Measurements from ENCODE around the gene SELENOW.
"Not testable (repeated sequence)": the region's sequence is repeated elsewhere in the genome, so short reads cannot be mapped to it uniquely, and the experiment has no call there.

The SELENOW gene

DNA sequence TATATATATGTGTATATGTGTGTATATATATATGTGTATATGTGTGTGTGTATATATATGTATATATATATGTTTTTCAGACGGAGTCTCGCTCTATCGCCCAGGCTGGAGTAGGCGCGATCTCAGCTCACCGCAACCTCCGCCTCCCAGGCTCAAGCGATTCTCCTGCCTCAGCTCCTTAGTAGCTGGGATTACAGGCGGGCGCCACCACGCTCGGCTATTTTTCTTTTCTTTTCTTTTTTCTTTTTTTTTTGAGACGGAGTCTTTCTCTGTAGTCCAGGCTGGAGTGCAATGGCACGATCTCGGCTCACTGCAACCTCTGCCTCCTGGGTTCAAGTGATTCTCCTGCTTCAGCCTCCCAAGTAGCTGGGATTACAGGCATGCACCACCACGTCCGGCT is 32.4 kb upstream of the SELENOW start:
- H3K9me3 ChIP-seq (ENCODE audit: low read length); H3K27ac ChIP-seq (ENCODE audit: low read depth, low read length); H3K9ac ChIP-seq (ENCODE audit: low read length); H3K27me3 ChIP-seq (ENCODE audit: control insufficient read depth in 1 of 2, insufficient read depth in 2 of 2, low read length in 2 of 2): not testable (repeated sequence)
- peak overlapping the region in 1 of 2 donors; percentile 9 for H3K4me3 ChIP-seq (ENCODE audit: low read depth in 1 of 2, low read length in 2 of 2)
- peaks cover 35% of the 10 kb centered on the region for H3K36me3 ChIP-seq (ENCODE audit: insufficient read depth, low read length)
- peaks cover 29% of the 10 kb centered on the region for H3K4me1 ChIP-seq (ENCODE audit: insufficient read depth, low read length)

DNA sequence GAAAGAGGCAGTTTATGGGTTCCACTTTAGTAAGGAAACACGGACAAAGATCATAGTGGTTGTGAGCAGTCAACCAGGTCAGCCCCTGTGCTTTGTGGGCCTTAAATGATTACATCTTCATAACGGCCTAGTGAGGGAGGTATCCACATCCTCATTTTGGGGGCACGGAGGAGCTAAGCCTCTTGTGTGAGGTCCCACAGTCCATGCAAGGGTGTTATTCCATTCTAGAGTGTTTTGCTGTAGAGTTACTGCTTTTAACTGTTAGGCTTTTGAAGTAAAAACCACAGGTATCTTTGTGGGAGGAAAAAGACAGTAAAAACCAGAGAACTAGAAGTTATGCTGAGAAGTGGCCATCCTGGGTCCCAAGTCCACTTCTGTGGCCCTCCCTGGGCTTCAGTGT is 29.2 kb upstream of the SELENOW start:
- H3K4me3 ChIP-seq (ENCODE audit: low read depth in 1 of 2, low read length in 2 of 2), result no peak overlapping the region
- H3K27me3 ChIP-seq (ENCODE audit: control insufficient read depth in 1 of 2, insufficient read depth in 2 of 2, low read length in 2 of 2), result no peaks in the 10 kb centered on the region
- no peak overlapping the region for H3K9ac ChIP-seq (ENCODE audit: low read length)
- H3K27ac ChIP-seq (ENCODE audit: low read depth, low read length), result no peak overlapping the region
- peaks cover 64% of the 10 kb centered on the region for H3K36me3 ChIP-seq (ENCODE audit: insufficient read depth, low read length)
- H3K9me3 ChIP-seq (ENCODE audit: low read length), result no peaks in the 10 kb centered on the region
- H3K4me1 ChIP-seq (ENCODE audit: insufficient read depth, low read length), result peaks cover 17% of the 10 kb centered on the region

DNA sequence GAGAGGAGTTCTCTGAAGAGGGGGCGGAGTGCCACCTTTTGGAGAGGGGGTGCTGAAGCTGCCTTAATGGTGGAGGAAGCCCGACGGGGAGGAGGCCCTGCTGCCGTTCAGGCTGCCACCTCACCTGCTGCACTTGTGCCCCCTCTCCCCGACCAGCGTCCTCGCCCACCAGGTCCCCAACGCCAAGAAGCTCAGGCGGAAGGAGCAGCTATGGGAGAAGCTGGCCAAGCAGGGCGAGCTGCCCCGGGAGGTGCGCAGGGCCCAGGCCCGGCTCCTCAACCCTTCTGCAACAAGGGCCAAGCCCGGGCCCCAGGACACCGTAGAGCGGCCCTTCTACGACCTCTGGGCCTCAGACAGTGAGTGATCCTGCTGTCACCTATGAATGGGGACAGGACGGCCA is 27.8 kb upstream of the SELENOW start:
- H3K9ac ChIP-seq (ENCODE audit: low read length), result no peak overlapping the region
- no peak overlapping the region for H3K27ac ChIP-seq (ENCODE audit: low read depth, low read length)
- peaks cover 10% of the 10 kb centered on the region for H3K4me1 ChIP-seq (ENCODE audit: insufficient read depth, low read length)
- H3K36me3 ChIP-seq (ENCODE audit: insufficient read depth, low read length), result peaks cover 68% of the 10 kb centered on the region
- H3K27me3 ChIP-seq (ENCODE audit: control insufficient read depth in 1 of 2, insufficient read depth in 2 of 2, low read length in 2 of 2), result no peaks in the 10 kb centered on the region
- H3K9me3 ChIP-seq (ENCODE audit: low read length), result no peaks in the 10 kb centered on the region
- H3K4me3 ChIP-seq (ENCODE audit: low read depth in 1 of 2, low read length in 2 of 2), result no peak overlapping the region

DNA sequence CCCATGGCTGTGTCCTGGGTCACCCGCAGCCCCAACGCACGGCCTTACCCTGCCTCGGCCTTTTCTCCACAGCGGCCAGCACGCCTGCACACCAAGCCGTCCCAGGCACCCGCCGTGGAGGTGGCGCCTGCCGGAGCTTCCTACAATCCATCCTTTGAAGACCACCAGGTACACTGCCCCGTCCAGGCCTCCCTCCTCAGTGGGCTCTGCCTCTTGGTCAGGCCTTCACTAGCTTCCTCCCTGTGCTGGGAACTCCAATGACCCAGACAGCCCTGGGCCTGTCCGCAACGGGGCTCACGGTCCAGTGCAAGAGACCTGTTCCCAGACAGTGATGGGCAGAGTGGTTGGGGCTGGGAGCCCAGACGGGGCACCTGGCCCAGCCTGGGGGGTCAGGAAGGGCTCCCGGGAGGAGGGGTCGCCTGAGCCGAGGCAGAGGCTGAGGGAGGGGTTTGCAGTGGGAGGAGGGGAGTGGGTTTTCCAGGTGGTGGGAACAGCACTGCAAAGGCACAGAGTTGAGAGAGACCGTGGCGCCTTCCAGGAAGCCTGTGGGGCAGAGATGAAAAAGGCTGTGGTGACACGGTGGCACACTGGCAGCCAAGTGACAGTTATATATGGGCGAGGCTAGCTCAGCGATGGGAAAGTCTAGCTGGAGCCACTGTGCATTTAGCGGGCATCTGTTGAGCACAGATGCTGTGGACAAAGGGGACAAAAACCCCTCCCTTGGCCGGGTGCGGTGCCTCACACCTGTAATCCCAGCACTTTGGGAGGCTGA is 25.9 kb upstream of the SELENOW start:
- Histone ChIP-seq H3K27ac (ENCODE audit: low read depth, low read length) (no peak overlapping the region), H3K9me3 (ENCODE audit: low read length) (no peaks in the 10 kb centered on the region), H3K36me3 (ENCODE audit: insufficient read depth, low read length) (peaks cover 83% of the 10 kb centered on the region), H3K4me1 (ENCODE audit: insufficient read depth, low read length) (no peaks in the 10 kb centered on the region), H3K9ac (ENCODE audit: low read length) (no peak overlapping the region), H3K4me3 (ENCODE audit: low read depth in 1 of 2, low read length in 2 of 2) (no peak overlapping the region), H3K27me3 (ENCODE audit: control insufficient read depth in 1 of 2, insufficient read depth in 2 of 2, low read length in 2 of 2) (no peaks in the 10 kb centered on the region)

DNA sequence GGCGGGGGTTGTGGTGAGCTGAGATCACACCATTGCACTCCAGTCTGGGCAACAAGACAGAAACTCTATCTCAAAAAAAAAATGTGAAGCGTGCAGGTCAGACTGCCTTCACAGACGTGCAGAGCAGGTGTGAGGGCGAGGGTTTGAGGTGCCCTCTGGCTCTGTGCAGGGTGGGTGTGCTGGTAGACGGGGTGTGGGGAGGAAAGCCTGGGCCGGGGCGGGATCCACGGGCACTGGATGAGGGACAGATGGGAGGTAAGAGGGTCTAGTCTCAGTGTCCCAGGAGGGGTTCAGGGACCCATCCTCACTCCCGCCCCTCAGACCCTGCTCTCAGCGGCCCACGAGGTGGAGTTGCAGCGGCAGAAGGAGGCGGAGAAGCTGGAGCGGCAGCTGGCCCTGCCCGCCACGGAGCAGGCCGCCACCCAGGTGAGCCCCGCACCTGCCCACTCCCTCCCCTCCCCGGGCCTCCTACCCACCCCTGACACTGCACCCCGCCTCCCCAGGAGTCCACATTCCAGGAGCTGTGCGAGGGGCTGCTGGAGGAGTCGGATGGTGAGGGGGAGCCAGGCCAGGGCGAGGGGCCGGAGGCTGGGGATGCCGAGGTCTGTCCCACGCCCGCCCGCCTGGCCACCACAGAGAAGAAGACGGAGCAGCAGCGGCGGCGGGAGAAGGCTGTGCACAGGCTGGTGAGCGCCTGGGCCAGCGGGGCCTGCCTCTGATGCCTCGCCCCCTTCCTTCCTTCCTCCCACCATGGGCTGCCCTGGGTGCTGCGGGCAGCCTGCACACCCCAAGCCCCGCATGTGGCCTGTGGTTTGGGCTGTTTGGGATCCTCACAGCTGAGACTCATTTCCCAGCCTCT is 24.1 kb upstream of the SELENOW start:
- Histone ChIP-seq H3K36me3 (ENCODE audit: insufficient read depth, low read length) (peaks cover 85% of the 10 kb centered on the region), H3K4me1 (ENCODE audit: insufficient read depth, low read length) (no peaks in the 10 kb centered on the region), H3K27ac (ENCODE audit: low read depth, low read length) (no peak overlapping the region)

DNA sequence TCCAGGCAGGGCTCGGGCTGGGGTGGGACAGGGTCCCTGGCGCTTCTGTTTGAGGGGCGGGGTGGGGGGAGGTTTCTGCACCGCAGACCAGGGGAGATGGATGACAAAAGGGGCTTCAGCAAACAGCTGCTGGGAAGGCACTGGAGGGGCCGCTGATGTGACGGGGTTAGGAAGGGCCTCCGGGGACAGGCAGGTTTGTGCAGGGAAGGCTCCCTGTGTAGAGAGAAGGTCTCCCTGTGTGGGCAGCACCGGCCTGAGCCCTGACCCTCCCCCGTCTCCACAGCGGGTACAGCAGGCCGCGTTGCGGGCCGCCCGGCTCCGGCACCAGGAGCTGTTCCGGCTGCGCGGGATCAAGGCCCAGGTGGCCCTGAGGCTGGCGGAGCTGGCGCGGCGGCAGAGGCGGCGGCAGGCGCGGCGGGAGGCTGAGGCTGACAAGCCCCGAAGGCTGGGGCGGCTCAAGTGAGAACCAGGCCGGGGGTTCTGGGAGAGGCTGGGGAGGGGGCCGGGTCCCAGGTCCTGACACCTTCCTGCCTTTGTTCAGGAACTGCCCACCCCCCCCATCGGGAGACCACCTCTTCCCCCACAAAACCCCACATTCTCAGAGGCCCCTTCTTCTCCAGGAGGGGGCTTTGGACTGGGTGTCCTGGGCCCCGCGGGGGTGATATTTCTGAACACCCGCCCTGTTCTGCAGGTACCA is 23.3 kb upstream of the SELENOW start:
- Histone ChIP-seq H3K36me3 (ENCODE audit: insufficient read depth, low read length) (peaks cover 77% of the 10 kb centered on the region), H3K9me3 (ENCODE audit: low read length) (no peaks in the 10 kb centered on the region), H3K27me3 (ENCODE audit: control insufficient read depth in 1 of 2, insufficient read depth in 2 of 2, low read length in 2 of 2) (no peaks in the 10 kb centered on the region), H3K9ac (ENCODE audit: low read length) (no peak overlapping the region), H3K27ac (ENCODE audit: low read depth, low read length) (no peak overlapping the region), H3K4me1 (ENCODE audit: insufficient read depth, low read length) (no peaks in the 10 kb centered on the region), H3K4me3 (ENCODE audit: low read depth in 1 of 2, low read length in 2 of 2) (no peak overlapping the region)

More for the DNA sequence above, 24.1 kb upstream of the SELENOW start:
- H3K9me3 ChIP-seq (ENCODE audit: low read length), result no peaks in the 10 kb centered on the region
- H3K4me3 ChIP-seq (ENCODE audit: low read depth in 1 of 2, low read length in 2 of 2), result no peak overlapping the region
- H3K9ac ChIP-seq (ENCODE audit: low read length), result no peak overlapping the region
- no peaks in the 10 kb centered on the region for H3K27me3 ChIP-seq (ENCODE audit: control insufficient read depth in 1 of 2, insufficient read depth in 2 of 2, low read length in 2 of 2)

DNA sequence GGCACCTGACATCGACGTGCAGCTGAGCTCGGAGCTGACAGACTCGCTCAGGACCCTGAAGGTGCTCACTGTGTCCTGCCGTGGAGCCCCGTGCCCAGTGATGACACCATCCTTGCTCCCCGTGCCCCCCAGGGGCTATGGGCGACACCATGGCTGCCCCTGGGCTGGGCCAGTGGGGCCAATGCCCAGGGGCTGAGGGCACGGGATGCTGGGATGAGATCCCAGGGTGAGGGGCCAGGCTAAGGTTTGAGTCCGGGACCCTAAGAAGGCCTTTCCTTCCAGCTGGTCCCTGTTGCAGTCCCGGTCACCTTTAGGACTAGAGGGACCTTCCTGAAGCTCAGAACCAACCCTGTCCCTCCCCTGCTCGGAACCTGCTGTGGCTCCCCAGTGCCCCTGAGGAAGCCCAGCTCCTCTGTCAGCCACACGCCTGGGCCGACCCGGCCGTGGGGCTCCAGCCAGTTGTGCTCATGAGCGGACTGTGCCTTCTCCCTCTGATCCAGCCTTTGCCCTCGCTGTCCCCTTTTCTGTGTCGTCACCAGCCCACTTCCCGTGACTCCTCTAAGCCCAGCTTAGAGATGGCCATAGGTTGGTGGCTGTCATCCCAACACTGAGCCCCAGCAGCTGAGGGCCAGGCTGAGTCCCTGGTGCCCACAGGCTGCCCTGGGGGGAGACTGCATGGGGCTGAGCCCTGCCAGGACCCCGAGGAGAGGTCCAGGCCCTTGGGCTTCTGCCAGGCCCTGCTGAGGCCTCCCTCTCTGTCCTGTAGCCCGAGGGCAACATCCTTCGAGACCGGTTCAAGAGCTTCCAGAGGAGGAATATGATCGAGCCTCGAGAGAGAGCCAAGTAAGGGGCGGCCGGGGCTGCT is 22.5 kb upstream of the SELENOW start:
- H3K9ac ChIP-seq (ENCODE audit: low read length), result no peak overlapping the region
- no peak overlapping the region for H3K27ac ChIP-seq (ENCODE audit: low read depth, low read length)
- peaks cover 70% of the 10 kb centered on the region for H3K36me3 ChIP-seq (ENCODE audit: insufficient read depth, low read length)

DNA sequence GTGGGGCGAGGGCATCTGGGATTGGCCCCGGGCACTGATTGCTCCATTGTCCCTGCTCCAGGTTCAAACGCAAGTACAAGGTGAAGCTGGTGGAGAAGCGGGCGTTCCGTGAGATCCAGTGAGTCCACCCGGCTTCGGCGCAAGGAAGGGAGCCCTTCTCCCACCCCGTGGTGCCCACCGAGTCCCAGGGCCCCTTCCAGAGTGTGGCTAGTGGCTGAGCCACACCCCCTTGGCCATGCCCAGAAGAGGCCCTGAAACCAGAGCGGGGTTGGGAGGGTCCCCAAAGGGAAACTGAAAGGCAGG is 21.9 kb upstream of the SELENOW start:
- no peaks in the 10 kb centered on the region for H3K27me3 ChIP-seq (ENCODE audit: control insufficient read depth in 1 of 2, insufficient read depth in 2 of 2, low read length in 2 of 2)
- no peaks in the 10 kb centered on the region for H3K9me3 ChIP-seq (ENCODE audit: low read length)
- H3K4me3 ChIP-seq (ENCODE audit: low read depth in 1 of 2, low read length in 2 of 2), result no peak overlapping the region
- H3K36me3 ChIP-seq (ENCODE audit: insufficient read depth, low read length), result peaks cover 64% of the 10 kb centered on the region
- H3K27ac ChIP-seq (ENCODE audit: low read depth, low read length), result no peak overlapping the region
- H3K4me1 ChIP-seq (ENCODE audit: insufficient read depth, low read length), result no peaks in the 10 kb centered on the region
- H3K9ac ChIP-seq (ENCODE audit: low read length), result no peak overlapping the region

More for the DNA sequence above, 22.5 kb upstream of the SELENOW start:
- Histone ChIP-seq H3K27me3 (ENCODE audit: control insufficient read depth in 1 of 2, insufficient read depth in 2 of 2, low read length in 2 of 2) (no peaks in the 10 kb centered on the region), H3K4me1 (ENCODE audit: insufficient read depth, low read length) (no peaks in the 10 kb centered on the region), H3K9me3 (ENCODE audit: low read length) (no peaks in the 10 kb centered on the region), H3K4me3 (ENCODE audit: low read depth in 1 of 2, low read length in 2 of 2) (no peak overlapping the region)

DNA sequence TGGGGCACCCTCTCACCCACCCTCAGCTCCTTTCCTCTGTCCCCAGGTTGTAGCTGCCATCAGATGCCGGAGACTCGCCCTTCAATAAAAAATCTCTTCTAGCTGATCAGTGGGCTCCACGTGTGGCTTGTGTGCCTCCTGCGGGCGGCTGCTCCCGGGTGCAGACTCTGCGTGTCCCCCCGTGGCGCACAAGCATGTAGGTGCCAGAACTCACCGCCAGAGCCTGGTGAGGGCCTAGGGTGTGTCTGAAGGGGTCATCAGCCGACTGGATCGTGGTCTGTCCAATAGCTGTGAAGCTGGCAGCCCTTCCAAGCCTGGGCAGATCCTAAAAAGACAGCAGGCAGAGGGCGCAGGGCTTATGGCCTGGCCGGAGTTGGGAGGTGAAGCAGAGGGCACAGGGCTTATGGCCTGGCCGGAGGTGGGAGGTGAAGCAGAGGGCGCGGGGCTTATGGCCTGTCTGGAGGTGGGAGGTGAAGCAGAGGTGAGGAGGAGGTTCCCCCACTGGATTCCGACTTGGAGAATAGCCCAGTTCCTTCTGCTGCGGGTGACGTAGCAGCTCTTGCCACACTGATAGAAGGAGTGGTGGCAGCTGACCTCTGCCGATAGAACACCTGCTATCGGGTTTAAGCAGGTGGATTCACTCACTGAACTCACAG is 21.4 kb upstream of the SELENOW start:
- H3K27me3 ChIP-seq (ENCODE audit: control insufficient read depth in 1 of 2, insufficient read depth in 2 of 2, low read length in 2 of 2), result no peaks in the 10 kb centered on the region
- no peak overlapping the region for H3K4me3 ChIP-seq (ENCODE audit: low read depth in 1 of 2, low read length in 2 of 2)
- no peaks in the 10 kb centered on the region for H3K4me1 ChIP-seq (ENCODE audit: insufficient read depth, low read length)
- H3K9ac ChIP-seq (ENCODE audit: low read length), result no peak overlapping the region
- H3K36me3 ChIP-seq (ENCODE audit: insufficient read depth, low read length), result peaks cover 60% of the 10 kb centered on the region
- H3K9me3 ChIP-seq (ENCODE audit: low read length), result no peaks in the 10 kb centered on the region
- H3K27ac ChIP-seq (ENCODE audit: low read depth, low read length), result no peak overlapping the region

DNA sequence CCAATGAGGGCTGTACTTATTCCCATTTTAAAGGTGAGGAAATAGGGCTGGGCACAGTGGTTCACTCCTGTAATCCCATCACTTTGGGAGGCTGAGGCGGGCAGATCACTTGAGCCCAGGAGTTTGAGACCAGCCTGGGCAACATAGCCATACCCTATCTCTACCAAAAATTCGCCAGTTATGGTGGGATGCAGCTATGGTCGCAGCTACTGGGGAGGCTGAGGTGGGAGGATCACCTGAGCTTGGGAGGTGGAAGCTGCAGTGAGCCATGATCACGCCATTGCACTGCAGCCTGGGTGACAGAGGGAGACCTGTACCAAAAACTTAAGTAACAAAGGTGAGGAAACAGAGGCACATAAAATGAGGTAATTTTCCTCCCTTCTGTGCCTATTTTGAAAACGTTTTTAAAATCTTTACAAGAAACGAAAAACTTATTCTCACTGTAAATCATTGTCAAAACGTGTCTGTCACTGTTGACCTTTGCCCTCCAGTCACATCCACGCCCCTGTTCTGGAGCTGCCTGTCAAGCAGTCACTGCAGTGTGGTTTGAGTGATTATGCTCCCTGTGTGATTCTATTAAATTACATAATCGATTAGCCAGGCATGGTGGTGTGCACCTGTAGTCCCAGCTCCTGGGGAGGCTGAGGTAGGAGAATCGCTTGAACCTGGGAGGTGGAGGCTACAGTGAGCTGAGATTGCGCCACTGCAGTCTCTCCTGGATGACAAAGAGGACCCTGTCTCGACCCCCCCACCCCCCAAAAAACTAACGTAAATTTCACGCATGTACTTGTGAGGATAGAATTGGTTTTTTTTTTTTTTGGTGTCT is 20.7 kb upstream of the SELENOW start:
- Histone ChIP-seq H3K9me3 (ENCODE audit: low read length) (no peaks in the 10 kb centered on the region), H3K36me3 (ENCODE audit: insufficient read depth, low read length) (peaks cover 53% of the 10 kb centered on the region)

More for the DNA sequence above, 20.7 kb upstream of the SELENOW start:
- H3K4me1 ChIP-seq (ENCODE audit: insufficient read depth, low read length), result no peaks in the 10 kb centered on the region
- no peaks in the 10 kb centered on the region for H3K27me3 ChIP-seq (ENCODE audit: control insufficient read depth in 1 of 2, insufficient read depth in 2 of 2, low read length in 2 of 2)
- H3K27ac ChIP-seq (ENCODE audit: low read depth, low read length), result no peak overlapping the region
- no peak overlapping the region for H3K4me3 ChIP-seq (ENCODE audit: low read depth in 1 of 2, low read length in 2 of 2)
- H3K9ac ChIP-seq (ENCODE audit: low read length), result no peak overlapping the region
